MM.1S (cell line): ENCODE data around the gene GARNL3.

Source experiments
- CTCF ChIP-seq: fragments of 300-600 bp; sonication (generic); IDR thresholded peaks from 2 replicates; pipeline ENCODE4 v1.5.1; 2016; ENCODE audit warnings: antibody characterized with exemption, low read length, mixed read lengths
- EZH2phosphoT487 ChIP-seq: fragments of 300-600 bp; sonication (generic); IDR thresholded peaks from 2 replicates; pipeline ENCODE4 v1.6.1; 2018; ENCODE audit warnings: antibody characterized with exemption, low read length

GRCh38 chr9:127221695-127222094, 42.9 kb upstream of the GARNL3 start:
- no peak for TF ChIP-seq CTCF
- no peak for TF ChIP-seq EZH2phosphoT487
